SK-N-SH (cell line): ENCODE results near the gene JMJD8. TPM values are rescaled to one million over a fixed set of nuclear protein-coding genes. Genes with fewer than 3 reads are reported as not detected.

Experiments
- CTCF ChIA-PET: fragments of 300-600, 350-600 bp; formaldehyde crosslinking; extraction: SDS; loops from one replicate; lab custom pipeline; 2021; lab: Yijun Ruan, JAX
- POLR2A ChIA-PET: fragments of 350-600 bp; sonication (Branson Sonifier 250); formaldehyde crosslinking; extraction: SDS; loops from one replicate; lab custom pipeline; 2020; ENCODE audit warnings: antibody characterized with exemption, inconsistent platforms; lab: Yijun Ruan, JAX
- DNase-seq: peaks from one replicate; pipeline ENCODE4 v3.0.0; 2012
- H2AFZ ChIP-seq: fragments of 200-600 bp; sonication (generic); 2 replicates; pipeline ENCODE4 v1.8.1; 2016; ENCODE audit warnings: antibody characterized with exemption, mild to moderate bottlenecking, low read depth
- H3F3A ChIP-seq: fragments of 200-600 bp; sonication (generic); replicated peaks from 2 replicates; pipeline ENCODE3; 2016; ENCODE audit warnings: antibody characterized with exemption, mild to moderate bottlenecking; ENCODE audit not compliant: insufficient read depth
- H3K27ac ChIP-seq, 2 experiments: fragments of 200-500 bp in 1 of 2; fragments of 200-600 bp in 1 of 2; sonication (Bioruptor generic) in 1 of 2; sonication (generic), shearing (Covaris generic) in 1 of 2; 2 replicates each; pipeline versions ENCODE4 v1.5.1 to v1.6.1; 2014 to 2016; ENCODE audit warnings: low read depth in 2 of 2, inconsistent platforms in 1 of 2, low read length in 1 of 2, mild to moderate bottlenecking in 1 of 2, mixed read lengths in 1 of 2
- H3K27me3 ChIP-seq: fragments of 200-600 bp; sonication (generic), shearing (Covaris generic); 2 replicates; pipeline ENCODE4 v1.6.1; 2016; ENCODE audit warnings: mixed run types; ENCODE audit not compliant: insufficient read depth
- H3K36me3 ChIP-seq, 2 experiments: fragments of 200-500 bp in 1 of 2; fragments of 200-600 bp in 1 of 2; sonication (Bioruptor generic) in 1 of 2; sonication (generic) in 1 of 2; replicated peaks in 1 of 2; 2 replicates each; pipeline versions ENCODE3 to v1.5.1; 2014 to 2016; ENCODE audit warnings: low read length in 1 of 2, mild to moderate bottlenecking in 1 of 2; ENCODE audit not compliant: insufficient read depth in 2 of 2, control insufficient read depth in 1 of 2
- H3K4me1 ChIP-seq, 2 experiments: fragments of 200-500 bp in 1 of 2; fragments of 200-600 bp in 1 of 2; sonication (Bioruptor generic) in 1 of 2; sonication (generic), shearing (Covaris generic) in 1 of 2; 2 replicates each; pipeline versions ENCODE4 v1.5.1 to v1.6.1; 2014 to 2016; ENCODE audit warnings: low read depth in 1 of 2, low read length in 1 of 2, mixed run types in 1 of 2; ENCODE audit not compliant: insufficient read depth in 2 of 2, control insufficient read depth in 1 of 2
- H3K4me2 ChIP-seq: fragments of 200-600 bp; sonication (generic), shearing (Covaris generic); 2 replicates; pipeline ENCODE4 v1.6.1; 2017; ENCODE audit warnings: mixed run types
- H3K4me3 ChIP-seq, 2 experiments: fragments of 200-500 bp in 1 of 2; fragments of 200-600 bp in 1 of 2; sonication (Bioruptor generic) in 1 of 2; sonication (generic), shearing (Covaris generic) in 1 of 2; 2 replicates each; pipeline versions ENCODE4 v1.5.1 to v1.8.1; 2014 to 2016; ENCODE audit warnings: low read depth in 2 of 2, inconsistent platforms in 1 of 2, low read length in 1 of 2, mild to moderate bottlenecking in 1 of 2, mixed read lengths in 1 of 2, moderate library complexity in 1 of 2
- H3K79me2 ChIP-seq: fragments of 200-600 bp; sonication (generic); 2 replicates; pipeline ENCODE4 v1.8.1; 2017; ENCODE audit warnings: mild to moderate bottlenecking; ENCODE audit not compliant: insufficient read depth
- H3K9ac ChIP-seq: fragments of 200-600 bp; sonication (generic); 2 replicates; pipeline ENCODE4 v1.6.1; 2017; ENCODE audit warnings: mixed run types
- H3K9me2 ChIP-seq: fragments of 200-600 bp; sonication (generic); 2 replicates; pipeline ENCODE4 v1.6.1; 2017; ENCODE audit warnings: mixed run types
- H3K9me3 ChIP-seq: fragments of 200-600 bp; sonication (generic); 2 replicates; pipeline ENCODE4 v1.6.1; 2017; ENCODE audit warnings: mixed run types, mild to moderate bottlenecking, moderate library complexity
- H4K20me1 ChIP-seq: fragments of 200-600 bp; sonication (generic); 2 replicates; pipeline ENCODE4 v1.6.1; 2017; ENCODE audit warnings: mild to moderate bottlenecking, mixed run types; ENCODE audit not compliant: insufficient read depth
- CHD2 ChIP-seq: fragments of 150-350 bp; IDR thresholded peaks from 2 replicates; pipeline ENCODE4 v1.6.1; 2018; ENCODE audit warnings: low read length; ENCODE audit not compliant: partially characterized antibody
- ELF1 ChIP-seq: IDR thresholded peaks from 2 replicates; pipeline ENCODE4 v1.4.0; 2012
- JUND ChIP-seq: IDR thresholded peaks from 2 replicates; pipeline ENCODE4 v1.4.0; 2012
- RCOR1 ChIP-seq: fragments of 150-350 bp; IDR thresholded peaks from 2 replicates; pipeline ENCODE4 v1.6.1; 2017; ENCODE audit warnings: antibody characterized with exemption, low read length
- SIN3A ChIP-seq: IDR thresholded peaks from 2 replicates; pipeline ENCODE4 v1.6.1; 2012; ENCODE audit warnings: low read depth, mild to moderate bottlenecking, low read length, moderate library complexity, borderline replicate concordance
- TAF1 ChIP-seq: IDR thresholded peaks from 2 replicates; pipeline ENCODE4 v1.6.1; 2012; ENCODE audit warnings: low read depth, mild to moderate bottlenecking, low read length, moderate library complexity, borderline replicate concordance
- YY1 ChIP-seq: IDR thresholded peaks from 2 replicates; pipeline ENCODE4 v1.4.0; 2012; ENCODE audit warnings: low read depth, mild to moderate bottlenecking
- WGBS: methylation state at CpG from one replicate; pipeline ENCODE4 v1.1.6; 2017; ENCODE audit warnings: low lambda C conversion rate; 5-methylcytosine and 5-hydroxymethylcytosine counted together
- polyA plus RNA-seq, 3 experiments: library from polyadenylated mRNA; depleted of rRNA; stranded (reverse); fragments of >200 nt; gene quantifications; 2 replicates each; pipeline ENCODE4 v1.2.3, GENCODE V29; 2012
- TF ChIP-seq, protein P1 (sequence below): fragments of 200-600 bp; sonication (generic); IDR thresholded peaks from 2 replicates; pipeline ENCODE4 v1.6.1; 2017; ENCODE audit warnings: antibody characterized with exemption, mild to moderate bottlenecking, moderate library complexity
- TF ChIP-seq, protein P2 (sequence below): IDR thresholded peaks from 2 replicates; pipeline ENCODE4 v1.4.0; 2012; ENCODE audit warnings: low read depth
- TF ChIP-seq, protein P3 (sequence below): IDR thresholded peaks from 2 replicates; pipeline ENCODE4 v1.6.1; 2012; ENCODE audit warnings: mild to moderate bottlenecking, low read depth, low read length, moderate library complexity
- TF ChIP-seq, protein P4 (sequence below): fragments of 150-350 bp; IDR thresholded peaks from 2 replicates; pipeline ENCODE4 v1.6.1; 2017; ENCODE audit warnings: antibody characterized with exemption, low read length, low read depth, borderline replicate concordance

The JMJD8 gene
- polyA plus RNA-seq, 1 of the 3 experiments (the other 2 are of a cell fraction) = 67.0 TPM

DNA sequence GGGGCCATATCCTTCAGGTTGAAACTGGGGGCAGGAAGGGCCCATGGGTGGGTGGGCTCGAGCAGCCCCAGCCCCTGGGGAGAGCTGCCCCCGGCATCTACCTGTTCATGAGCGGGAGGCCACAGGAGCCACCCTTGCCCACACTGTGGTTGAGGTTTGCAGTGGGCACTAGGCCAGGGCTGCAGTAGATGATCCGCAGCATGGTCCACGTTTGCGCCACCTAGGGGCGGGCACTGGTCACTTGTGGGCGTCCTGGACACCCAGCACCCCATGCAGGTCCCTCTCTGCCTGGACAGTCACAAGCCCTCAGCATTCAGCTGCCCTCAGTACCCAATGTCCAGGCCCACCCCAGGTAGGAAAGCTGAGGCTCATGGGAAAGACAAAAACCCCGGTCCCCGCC is 1.8 kb upstream of the JMJD8 start:
- POLR2A ChIA-PET = no interaction called here

More for the DNA sequence above, 1.8 kb upstream of the JMJD8 start:
- Histone ChIP-seq H2AFZ (no peak overlapping the region), H3K36me3 (peaks cover 13 to 39% of the 10 kb centered on the region in 2 experiments), H3K9me2 (no peaks in the 10 kb centered on the region), H3F3A (peaks cover 5% of the 10 kb centered on the region), H3K4me2 (peak overlapping the region; percentile 37; the same call in 1 of the 2 replicates), H3K4me3 (no peak overlapping the region), H3K9me3 (no peaks in the 10 kb centered on the region), H3K79me2 (peaks cover 40% of the 10 kb centered on the region), H3K27ac (peak overlapping the region in 1 of 2 experiments; percentile 47; a peak in 1 of 4 replicates), H3K27me3 (no peaks in the 10 kb centered on the region), H4K20me1 (peaks cover 20% of the 10 kb centered on the region), H3K9ac (no peak overlapping the region), H3K4me1 (peaks cover 13 to 59% of the 10 kb centered on the region in 2 experiments; a peak in 3 of 4 replicates)
- no peak for TF ChIP-seq RCOR1
- TF ChIP-seq JUND = no peak
- no peak for TF ChIP-seq ELF1
- no peak for TF ChIP-seq YY1
- no peak for TF ChIP-seq CHD2
- no peak for TF ChIP-seq TAF1
- TF ChIP-seq, protein P1, sequence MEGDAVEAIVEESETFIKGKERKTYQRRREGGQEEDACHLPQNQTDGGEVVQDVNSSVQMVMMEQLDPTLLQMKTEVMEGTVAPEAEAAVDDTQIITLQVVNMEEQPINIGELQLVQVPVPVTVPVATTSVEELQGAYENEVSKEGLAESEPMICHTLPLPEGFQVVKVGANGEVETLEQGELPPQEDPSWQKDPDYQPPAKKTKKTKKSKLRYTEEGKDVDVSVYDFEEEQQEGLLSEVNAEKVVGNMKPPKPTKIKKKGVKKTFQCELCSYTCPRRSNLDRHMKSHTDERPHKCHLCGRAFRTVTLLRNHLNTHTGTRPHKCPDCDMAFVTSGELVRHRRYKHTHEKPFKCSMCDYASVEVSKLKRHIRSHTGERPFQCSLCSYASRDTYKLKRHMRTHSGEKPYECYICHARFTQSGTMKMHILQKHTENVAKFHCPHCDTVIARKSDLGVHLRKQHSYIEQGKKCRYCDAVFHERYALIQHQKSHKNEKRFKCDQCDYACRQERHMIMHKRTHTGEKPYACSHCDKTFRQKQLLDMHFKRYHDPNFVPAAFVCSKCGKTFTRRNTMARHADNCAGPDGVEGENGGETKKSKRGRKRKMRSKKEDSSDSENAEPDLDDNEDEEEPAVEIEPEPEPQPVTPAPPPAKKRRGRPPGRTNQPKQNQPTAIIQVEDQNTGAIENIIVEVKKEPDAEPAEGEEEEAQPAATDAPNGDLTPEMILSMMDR = peak; percentile 66
- TF ChIP-seq, protein P2, sequence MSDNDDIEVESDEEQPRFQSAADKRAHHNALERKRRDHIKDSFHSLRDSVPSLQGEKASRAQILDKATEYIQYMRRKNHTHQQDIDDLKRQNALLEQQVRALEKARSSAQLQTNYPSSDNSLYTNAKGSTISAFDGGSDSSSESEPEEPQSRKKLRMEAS = peak; percentile 41; the same call in 1 of the 2 replicates
- TF ChIP-seq, protein P3, sequence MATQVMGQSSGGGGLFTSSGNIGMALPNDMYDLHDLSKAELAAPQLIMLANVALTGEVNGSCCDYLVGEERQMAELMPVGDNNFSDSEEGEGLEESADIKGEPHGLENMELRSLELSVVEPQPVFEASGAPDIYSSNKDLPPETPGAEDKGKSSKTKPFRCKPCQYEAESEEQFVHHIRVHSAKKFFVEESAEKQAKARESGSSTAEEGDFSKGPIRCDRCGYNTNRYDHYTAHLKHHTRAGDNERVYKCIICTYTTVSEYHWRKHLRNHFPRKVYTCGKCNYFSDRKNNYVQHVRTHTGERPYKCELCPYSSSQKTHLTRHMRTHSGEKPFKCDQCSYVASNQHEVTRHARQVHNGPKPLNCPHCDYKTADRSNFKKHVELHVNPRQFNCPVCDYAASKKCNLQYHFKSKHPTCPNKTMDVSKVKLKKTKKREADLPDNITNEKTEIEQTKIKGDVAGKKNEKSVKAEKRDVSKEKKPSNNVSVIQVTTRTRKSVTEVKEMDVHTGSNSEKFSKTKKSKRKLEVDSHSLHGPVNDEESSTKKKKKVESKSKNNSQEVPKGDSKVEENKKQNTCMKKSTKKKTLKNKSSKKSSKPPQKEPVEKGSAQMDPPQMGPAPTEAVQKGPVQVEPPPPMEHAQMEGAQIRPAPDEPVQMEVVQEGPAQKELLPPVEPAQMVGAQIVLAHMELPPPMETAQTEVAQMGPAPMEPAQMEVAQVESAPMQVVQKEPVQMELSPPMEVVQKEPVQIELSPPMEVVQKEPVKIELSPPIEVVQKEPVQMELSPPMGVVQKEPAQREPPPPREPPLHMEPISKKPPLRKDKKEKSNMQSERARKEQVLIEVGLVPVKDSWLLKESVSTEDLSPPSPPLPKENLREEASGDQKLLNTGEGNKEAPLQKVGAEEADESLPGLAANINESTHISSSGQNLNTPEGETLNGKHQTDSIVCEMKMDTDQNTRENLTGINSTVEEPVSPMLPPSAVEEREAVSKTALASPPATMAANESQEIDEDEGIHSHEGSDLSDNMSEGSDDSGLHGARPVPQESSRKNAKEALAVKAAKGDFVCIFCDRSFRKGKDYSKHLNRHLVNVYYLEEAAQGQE = no peak
- TF ChIP-seq, protein P4, sequence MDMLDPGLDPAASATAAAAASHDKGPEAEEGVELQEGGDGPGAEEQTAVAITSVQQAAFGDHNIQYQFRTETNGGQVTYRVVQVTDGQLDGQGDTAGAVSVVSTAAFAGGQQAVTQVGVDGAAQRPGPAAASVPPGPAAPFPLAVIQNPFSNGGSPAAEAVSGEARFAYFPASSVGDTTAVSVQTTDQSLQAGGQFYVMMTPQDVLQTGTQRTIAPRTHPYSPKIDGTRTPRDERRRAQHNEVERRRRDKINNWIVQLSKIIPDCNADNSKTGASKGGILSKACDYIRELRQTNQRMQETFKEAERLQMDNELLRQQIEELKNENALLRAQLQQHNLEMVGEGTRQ = no peak
- no peak for TF ChIP-seq SIN3A
- CTCF ChIA-PET = interaction anchor here (0.6 to 5.9 kb wide), 18 partner anchors 9 to 356 kb away, joined by 3 to 38 read pairs (median 4); partner anchors contain the start of genes ANTKMT, RHBDL1 and RHOT2
- 94% methylated on average over 2 of the region's 10 CpGs for WGBS
- DNase-seq = peak; percentile 84
